Left renal cortex interstitium (tissue), 4 donors: ENCODE data around the gene DNAJB5. TPM values are rescaled to one million over a fixed set of nuclear protein-coding genes. Genes with fewer than 3 reads are reported as not detected.

Source experiments
- DNase-seq, 4 donors: peaks; one replicate each; pipeline ENCODE4 v3.0.0-alpha.2; 2013; ENCODE audit warnings: low read depth in 4 of 4, low spot score in 2 of 4, missing footprints in 1 of 4
- polyA plus RNA-seq, 4 donors: library from polyadenylated mRNA; unstranded; fragments of 120-200 nt; gene quantifications; one replicate each; pipeline ENCODE4 v1.2.1, GENCODE V29; 2013; ENCODE audit not compliant: insufficient read length in 4 of 4

Gene DNAJB5
- polyA plus RNA-seq, 4 donors: 9.6 to 12.8 (median 10.5) TPM

DNA sequence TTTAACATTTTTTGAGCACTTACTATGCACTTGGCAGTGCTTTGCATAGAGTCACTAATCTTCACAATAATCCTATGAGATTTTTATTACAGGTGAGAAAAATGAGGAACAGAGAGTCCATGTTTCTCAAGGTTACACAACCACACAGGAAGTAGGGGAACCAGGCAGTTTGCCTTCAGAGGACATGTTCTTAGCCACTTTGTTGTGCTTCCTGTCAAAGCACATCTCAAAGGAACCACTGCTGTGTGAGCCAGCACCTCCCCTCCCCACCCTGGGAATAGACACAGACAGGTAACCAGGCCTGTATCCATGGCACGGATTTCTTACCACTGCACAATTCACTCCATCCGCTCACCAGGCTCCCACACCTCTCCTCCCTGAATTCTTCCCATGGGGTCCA lies 6.3 kb upstream of the DNAJB5 start:
- DNase-seq: no peak

DNA sequence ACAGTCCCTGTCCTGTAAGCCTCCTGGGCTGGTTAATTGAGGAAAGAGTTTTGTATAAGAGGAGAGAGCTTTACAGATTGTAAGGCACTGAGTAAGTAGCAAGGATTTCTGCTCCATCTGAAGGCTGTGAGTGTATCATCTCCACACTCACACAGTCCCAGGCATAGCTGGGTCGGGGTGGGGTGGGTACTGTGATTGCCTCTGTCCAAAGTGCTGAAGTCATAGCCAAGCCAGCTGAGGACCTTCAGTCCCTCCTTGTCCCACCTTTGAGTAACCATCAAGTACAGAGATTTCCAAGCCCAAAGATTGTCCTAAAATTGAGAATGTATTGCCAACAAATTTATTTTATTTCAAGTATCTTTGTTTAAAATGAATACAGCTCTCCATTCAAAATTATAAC lies 5.5 kb upstream of the DNAJB5 start:
- DNase-seq: peak in 1 of 4 donors; percentile 52

DNA sequence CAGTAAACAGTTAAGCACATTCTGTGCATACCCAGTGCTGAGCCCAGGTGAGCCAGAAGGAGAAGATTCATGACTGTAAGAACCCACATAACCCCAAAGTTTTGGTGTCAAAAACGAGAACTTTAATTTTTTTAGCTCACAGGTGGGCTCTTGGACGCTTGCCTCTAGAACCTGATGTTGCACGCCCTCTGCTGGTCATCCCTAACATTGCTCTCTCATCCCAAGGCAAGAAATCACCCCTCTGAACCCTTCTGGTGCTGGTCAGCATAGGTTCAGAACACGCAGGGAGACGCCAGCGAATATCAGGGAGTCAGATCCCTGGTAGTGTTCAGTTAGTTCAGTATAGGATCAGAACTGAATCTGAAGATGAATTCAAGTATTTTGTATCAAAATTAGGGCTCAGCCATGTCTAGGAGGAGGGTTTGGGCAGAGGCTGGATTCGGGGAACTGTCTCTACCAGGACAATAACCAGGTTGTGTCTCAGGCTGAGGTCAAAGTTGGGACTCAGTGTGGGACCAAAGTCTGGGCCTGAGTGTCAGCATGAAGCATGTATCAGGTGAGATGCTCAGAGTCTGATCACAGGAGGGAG lies 4.1 kb upstream of the DNAJB5 start:
- DNase-seq: no peak

DNA sequence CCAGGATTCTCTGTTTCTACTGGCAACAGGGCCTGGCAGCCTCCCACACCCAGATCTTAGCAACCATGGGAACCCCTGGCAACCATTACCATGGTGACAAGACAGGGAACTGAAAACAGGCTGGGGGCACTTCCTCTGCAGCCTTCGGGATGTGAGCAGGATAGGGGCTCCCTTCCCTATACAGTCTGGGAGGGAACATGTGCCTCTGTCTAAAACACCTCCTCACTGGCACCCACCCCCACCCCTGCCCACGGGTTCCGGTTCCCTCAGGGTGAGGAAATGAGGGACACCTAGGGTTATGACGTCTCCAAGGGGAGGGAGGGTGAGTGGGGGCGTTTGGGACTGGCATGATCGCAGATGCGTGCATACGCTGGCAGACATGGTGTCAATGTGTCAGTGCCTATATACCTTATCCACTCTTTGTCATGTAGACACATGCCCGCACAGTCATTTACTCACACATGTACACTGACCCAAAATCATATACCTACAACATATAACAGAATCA lies 3.0 kb upstream of the DNAJB5 start:
- no peak for DNase-seq

DNA sequence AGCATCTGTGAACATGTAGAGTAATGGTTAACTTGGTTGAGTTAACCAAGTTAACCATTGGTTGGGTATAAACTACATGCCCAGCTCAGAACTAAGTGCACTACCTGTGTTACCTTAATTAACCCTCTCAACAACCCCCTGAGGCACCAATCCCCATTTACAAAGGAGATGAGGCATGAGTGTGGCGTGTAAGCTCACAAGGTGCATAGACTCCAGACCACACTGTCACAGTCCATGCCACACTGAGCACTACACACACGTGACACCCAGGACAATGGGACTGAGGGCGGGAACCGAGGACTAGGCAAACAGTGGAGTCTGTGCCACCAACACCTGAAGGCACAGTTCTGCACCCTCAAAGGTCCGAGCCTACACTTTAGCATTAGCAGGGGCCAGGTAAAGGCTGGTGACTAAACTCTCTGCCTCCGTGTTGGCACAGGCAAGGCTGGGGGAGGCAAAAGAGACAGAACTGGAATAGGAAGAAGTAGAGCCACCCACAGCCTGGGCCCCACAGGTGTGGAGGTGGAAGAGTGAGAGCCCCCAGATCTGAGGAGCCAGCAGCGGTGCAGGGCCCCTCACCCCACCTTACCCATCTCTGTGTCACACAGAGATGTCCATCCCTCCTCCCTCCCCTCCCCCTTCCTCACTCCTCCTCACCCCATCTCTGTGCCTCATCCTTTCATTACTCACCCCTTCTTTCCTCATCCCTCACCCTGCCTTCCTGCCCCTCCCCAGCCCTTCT lies 2.2 kb upstream of the DNAJB5 start:
- DNase-seq: no peak

DNA sequence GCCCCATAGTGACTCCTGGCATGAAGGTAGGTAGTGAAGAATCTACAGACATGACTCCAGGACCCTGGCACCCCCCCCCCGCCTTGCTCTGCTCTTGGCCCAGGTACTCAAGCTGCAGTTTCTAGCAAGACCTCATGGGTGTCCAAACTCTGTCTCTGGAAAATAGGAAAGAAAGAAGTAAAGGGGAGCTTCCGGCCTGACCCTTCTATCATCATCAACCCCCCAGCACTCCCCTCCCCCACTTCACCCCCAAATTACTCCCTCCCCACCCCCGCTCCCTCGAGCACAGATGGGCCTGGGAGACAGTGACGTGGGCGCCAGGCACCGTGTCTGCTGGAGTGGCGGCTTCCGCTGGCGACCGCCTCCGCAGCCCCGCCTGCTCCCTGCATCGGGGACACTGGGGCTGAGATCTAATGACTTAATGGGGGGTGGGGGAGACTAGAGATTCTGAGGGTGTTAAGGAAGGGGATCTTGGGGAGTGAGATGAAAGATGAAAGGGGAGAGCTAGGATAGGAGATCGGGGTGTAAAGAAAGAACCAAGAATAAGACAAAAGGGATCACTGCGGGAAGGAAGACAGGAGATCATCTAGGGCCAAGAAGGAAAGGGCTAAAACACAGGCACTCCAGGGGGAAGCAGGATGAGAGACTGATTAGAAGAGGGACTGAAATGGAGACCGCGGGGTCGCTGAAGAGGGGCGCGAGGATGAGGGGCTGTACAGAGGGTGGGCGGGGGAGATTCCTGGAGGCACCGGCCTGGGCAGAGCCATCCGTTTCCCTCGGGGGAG lies 1.1 kb upstream of the DNAJB5 start:
- DNase-seq: no peak

DNA sequence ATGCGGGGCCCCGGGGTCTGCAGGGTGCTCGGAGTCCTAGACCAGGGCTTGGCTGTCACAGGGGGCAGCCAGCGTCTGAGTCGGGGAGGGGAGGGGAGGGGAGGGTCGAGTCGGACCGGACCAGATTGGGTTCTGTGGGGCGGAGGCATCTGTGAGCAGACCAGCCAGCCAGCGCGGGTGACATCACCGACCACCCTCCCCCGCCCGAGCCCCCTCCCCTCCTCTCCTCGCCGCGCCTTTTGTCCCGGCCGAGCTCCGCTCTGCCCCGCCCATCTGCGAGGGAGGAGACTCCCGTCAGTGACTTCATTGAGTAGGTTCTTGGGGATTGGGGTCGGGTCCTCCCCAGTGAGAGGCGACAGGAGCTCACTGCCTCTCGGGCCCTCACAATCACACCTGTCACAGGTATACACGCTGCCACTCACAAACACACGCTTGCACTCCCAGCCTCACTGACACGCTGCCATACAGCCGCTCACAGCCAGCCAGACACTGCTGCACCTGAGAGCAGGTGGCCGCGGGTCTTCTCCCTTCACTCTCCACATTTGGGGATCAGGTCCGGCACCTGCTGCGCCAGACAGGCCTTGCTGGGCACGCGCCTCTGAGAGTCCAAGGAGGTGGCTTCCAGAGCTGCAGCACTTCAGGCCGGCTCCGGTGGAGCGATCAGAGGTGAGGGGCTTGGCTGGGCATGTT lies 546 bp downstream of the DNAJB5 start:
- DNase-seq: peak in 2 of 4 donors; percentile 50 to 53

DNA sequence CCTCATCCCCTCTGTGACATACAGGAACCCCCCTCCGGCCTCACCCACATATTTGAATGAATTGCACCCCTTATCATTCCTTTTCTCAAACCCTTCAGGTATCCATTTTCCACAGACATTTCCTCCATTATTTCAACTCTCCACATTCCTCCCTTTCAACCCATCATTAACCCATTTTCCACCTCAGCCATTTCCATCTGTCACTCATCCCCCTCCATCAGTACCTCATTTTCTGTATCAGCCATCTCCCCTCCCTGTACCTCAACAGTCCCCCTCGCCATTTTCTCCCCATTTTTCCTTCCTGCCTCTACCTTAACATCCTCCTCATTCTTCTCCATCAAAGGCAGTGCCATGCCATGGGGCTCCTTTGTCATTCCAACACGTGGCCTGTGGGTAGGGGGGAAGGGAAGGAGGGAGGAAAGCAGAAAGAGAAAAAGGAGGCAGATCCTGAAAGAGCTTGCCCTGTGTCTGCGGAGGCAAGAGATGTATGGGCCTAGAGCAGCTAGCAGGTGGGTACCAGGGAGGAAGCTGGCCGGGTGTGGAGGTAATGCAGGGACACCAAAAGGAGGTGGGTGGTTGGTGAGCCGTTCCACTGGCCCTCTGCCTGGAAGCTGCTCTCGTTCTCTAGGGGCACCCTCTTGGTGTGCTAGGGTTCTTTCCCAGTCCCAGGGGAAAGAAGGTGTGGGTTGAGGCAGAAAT lies 1.5 kb downstream of the DNAJB5 start:
- no peak for DNase-seq

DNA sequence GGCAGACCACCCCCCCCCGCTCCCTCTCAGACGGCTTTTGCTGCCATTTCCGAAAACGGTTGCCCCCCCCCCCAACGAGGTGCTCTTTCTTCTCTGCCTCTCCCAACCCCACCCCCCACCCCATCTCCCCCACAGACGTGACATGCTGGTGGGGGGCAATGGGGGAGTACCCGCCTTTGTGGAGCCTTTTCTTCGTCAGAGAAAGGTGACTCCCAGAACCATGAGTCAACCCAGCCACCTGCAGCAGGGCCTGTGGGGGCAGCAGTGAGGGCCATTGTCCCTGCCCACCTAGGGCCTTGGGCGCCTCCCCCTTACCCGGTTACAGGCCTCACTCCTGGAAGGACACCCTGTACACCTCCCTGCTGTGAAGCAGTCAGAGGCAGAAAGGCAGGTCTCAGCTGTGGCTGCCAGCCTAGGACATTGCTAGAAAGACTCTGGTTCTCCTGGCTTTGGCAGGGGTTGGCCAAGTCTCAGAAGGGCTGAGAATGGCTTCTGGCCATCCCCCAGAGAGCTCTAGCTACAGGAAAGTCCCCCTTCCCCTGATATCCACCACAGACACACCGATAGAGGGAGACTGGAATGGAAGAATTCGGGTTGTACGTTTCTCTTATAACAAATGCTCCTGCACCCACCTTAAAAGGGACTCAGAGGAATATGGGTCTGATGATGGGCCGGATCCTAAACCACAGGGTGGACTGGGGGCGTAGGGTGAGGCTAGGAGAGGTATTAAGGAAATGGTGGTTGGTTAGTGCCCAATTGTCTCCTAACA lies 2.2 kb downstream of the DNAJB5 start:
- DNase-seq: no peak

DNA sequence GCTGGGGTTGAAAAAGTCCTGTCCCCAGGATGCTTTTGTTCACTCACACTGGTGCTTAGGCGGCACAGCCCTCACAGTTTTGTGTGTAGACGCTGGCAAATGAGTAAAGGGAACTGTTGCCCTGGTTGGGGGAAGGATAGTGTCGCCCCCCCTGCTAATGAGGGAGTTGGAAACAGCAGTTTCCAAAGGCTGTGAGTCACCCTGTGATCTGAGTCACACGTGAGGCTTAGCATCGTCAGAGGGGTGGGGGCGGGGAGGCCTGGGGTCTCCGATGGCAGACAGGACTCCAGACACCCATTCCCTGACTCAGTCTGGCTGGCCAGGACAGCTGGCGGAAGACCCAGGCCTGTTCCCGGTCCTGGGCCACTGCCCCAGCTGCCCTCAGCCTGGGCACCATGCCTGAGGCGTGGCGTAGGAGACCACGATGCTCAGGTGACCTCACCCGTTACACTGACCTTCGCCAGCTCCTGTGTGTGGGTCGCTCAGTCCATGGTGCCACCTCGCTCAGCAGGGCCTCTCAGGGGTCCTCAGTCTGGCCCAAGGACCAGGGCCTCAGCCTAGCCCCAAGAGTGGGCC lies 2.9 kb downstream of the DNAJB5 start:
- no peak for DNase-seq

DNA sequence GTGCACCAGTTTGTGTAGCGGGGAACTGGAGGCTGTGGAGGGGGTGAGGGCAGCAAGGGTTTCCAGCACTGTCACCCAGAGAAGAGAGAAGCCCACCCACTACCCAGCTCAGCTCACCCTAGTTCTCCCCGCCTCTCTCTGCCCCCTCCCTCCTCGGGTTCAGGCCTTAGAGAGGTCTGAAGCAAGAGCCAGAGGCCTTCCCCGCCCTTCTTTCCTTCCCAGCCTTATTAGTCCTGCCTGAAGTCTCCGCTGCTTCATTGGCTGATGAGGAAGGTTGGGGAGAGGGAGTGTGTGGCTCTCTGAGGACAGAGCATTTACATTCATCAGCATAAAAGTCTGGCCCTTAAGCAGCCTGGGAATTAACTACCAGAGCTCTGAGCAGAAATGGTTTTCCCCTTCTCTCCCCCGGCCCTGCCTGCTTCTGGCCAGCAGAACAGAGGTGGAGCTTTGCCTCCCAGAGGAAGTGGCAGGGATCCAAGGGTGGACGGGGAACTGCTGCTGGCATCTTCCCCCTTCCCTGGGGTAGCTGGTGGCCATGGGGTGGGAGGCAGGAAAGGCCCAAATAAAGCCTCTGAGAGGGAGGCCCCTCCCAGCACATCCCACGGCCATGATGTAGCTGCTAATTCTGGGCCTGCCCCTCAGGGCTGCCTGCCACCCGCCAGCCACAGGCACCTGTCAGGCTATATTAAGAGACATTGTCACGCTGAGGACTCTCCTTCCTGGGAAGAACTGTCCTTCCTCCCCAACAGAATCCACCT lies 4.1 kb downstream of the DNAJB5 start:
- DNase-seq: no peak

DNA sequence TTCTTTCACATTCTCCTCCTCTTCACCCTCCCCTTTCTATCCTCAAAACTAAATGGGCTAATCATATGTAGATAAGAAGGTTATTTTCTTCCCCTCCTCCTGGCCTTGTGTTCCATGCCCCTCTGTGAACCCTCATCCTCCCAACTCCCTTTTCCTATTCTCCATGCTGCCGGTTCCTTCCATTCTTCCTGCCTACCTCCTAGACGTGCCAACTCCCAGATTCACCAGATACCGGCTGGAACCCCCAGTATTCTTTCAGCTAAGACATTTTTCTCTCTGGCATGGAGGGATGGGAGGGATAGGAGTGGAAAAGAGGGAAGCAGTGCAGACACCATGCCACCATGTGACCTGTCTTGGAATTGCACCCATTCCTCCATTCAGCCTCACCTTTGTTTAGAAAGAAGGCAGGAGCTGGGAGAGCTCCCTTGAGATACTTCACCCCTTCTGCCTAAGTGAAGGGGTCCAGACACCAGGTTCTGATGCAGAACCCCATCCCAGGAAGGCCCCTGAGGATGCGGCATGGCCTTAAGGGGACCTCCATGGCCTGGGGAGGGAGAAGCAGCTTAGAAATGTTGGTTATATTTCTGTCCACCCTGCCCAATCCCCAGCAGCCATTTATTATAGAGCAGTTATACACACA lies 4.8 kb downstream of the DNAJB5 start:
- DNase-seq: no peak

DNA sequence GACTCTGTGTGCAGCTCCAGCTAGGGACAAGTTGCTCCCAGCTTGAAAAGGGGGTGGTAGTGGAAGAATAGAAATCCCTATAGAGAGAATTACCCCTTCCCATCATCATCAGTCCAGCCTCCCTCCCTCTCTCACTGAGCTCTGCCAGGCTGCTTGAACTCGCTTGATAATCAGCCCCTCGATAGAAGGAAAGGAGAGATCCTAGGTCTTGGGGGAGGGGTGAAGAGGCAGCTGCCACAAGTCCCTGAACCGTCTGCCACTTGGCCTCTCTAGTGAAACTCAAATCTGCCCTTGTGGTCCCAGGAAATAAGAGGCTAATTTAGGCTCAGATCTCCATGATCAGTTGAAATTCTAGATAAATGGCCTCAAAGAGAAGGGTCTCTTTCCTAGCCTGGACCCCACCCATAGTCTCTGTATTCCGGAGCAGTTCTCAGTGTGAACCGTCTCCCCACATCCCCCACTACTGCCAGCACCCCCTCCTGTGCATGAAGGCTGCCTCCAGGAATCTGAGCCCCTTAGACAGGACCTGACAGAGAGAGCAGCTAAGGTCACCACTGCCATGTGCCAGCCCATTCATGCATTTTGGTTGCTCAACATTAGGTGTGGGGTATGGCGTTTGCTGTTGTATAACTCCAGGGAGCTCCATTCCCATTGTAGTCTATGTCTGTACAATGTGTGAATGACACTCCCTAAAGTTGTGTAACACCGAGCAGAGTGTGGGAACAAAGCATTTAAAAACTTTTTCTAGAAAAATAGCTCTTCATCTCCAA lies 5.5 kb downstream of the DNAJB5 start:
- DNase-seq: no peak

DNA sequence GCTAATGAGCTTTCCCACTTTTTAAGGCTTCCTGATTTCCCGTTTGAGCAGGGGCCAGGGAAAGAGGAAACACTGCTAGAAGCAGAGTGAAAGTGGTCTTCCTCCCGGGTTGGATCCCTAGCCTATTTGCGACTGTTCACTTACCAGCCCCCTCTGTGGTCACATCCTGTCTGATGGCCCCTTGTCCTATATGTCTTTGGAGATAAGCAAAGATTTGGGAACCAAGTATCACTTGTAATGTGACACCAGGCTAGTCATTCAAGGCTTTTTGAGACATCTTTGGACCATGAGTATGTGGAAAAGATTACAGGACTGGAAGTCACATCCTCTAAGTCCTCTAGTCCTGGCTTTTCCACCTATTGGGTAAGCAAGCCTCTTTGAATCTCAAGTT lies 6.1 kb downstream of the DNAJB5 start:
- DNase-seq: no peak

DNA sequence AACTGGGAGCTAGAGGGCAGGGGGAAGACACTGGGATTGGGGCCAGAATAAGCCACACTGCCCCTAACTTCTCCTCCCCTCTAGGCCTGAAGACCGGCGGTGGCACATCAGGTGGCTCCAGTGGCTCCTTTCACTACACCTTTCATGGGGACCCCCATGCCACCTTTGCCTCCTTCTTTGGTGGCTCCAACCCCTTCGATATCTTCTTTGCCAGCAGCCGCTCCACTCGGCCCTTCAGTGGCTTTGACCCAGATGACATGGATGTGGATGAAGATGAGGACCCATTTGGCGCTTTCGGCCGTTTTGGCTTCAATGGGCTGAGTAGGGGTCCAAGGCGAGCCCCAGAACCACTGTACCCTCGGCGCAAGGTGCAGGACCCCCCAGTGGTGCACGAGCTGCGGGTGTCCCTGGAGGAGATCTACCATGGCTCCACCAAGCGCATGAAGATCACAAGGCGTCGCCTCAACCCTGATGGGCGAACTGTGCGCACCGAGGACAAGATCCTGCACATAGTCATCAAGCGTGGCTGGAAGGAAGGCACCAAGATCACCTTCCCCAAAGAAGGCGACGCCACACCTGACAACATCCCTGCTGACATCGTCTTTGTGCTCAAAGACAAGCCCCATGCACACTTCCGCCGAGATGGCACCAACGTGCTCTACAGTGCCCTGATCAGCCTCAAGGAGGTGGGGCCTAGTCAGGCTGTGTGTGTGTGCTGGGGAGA lies 6.8 kb downstream of the DNAJB5 start:
- DNase-seq: no peak

DNA sequence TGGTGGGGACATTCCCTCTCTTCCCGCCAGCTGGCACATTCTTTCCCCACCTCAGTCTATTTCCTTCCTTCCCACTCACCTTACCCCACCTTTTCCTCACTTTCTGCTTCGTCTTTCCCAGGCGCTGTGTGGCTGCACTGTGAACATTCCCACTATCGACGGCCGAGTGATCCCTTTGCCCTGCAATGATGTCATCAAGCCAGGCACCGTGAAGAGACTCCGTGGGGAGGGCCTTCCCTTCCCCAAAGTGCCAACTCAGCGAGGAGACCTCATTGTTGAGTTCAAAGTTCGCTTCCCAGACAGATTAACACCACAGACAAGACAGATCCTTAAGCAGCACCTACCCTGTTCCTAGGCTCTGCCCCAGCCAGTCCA lies 7.3 kb downstream of the DNAJB5 start:
- DNase-seq: no peak

DNA sequence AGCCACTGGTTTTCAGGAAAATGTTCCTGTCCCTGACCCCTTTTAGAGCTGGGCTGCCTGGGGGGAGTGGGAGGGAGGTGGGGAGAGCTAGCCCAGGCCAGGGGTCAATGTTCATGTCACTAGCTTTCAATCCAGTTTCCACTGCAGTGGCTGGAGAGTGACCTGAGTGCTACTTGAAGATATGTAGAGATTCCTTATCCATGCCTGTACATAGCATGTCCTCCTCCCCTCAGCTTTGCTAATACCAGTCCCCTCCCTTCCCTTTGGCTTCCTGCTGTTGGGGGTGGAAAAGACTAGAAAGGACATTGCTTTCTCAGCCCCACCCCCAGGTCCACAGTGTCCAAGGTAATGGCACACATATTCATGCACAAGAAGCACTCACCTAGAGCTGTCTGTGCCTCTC lies 7.8 kb downstream of the DNAJB5 start:
- DNase-seq: no peak
